Activated naive CD8-positive, alpha-beta T cell treated with anti-CD3 and anti-CD28 coated beads, Interleukin-2, amount 10 ng/mL, durations not matched to agents 7 days and 5 days (primary cell): ENCODE measurements around the gene PHEX. TPM values are rescaled to one million over a fixed set of nuclear protein-coding genes. Genes with fewer than 3 reads are reported as not detected.

Experiments
- ATAC-seq: fragments of 150-1000 bp; cut with Tn5 transposase; one replicate; pipeline ENCODE4 v1.10.0; 2021; ENCODE audit warnings: low read depth, moderate library complexity
- POLR2A ChIA-PET: fragments of 350-600 bp; sonication (Branson Sonifier 250); formaldehyde crosslinking; loops from one replicate; lab custom pipeline; 2021; ENCODE audit warnings: antibody characterized with exemption; lab: Charles Lee
- DNase-seq: peaks from one replicate; pipeline ENCODE4 v3.0.0; 2021
- H3K27ac Mint-ChIP-seq: one replicate; pipeline ENCODE4 v1.8.0; 2022; ENCODE audit warnings: mild to moderate bottlenecking, mixed read lengths
- H3K27me3 Mint-ChIP-seq: one replicate; pipeline ENCODE4 v1.8.0; 2022; ENCODE audit warnings: mild to moderate bottlenecking, moderate library complexity, mixed read lengths
- H3K36me3 Mint-ChIP-seq: one replicate; pipeline ENCODE4 v1.8.0; 2021; ENCODE audit warnings: mild to moderate bottlenecking, mixed read lengths
- H3K4me1 Mint-ChIP-seq: one replicate; pipeline ENCODE4 v1.8.0; 2021; ENCODE audit warnings: mixed read lengths
- H3K4me3 Mint-ChIP-seq: one replicate; pipeline ENCODE4 v1.8.0; 2022; ENCODE audit warnings: mild to moderate bottlenecking, moderate library complexity, mixed read lengths
- H3K9me3 Mint-ChIP-seq: one replicate; pipeline ENCODE4 v1.8.0; 2021; ENCODE audit warnings: mixed read lengths
- total RNA-seq, 2 experiments: library from RNA; stranded (reverse); gene quantifications; one replicate each; pipeline ENCODE4 v1.2.3, GENCODE V29; 2021

The PHEX gene
- total RNA-seq, 2 experiments from 2014 or later = 0.23 to 0.55 TPM

GRCh38 chrX:22159071-22159470 lies 126.9 kb downstream of the PHEX start:
- no peaks in the 10 kb centered on the region for H3K9me3 Mint-ChIP-seq
- no peak overlapping the region for H3K4me3 Mint-ChIP-seq
- H3K4me1 Mint-ChIP-seq = no peaks in the 10 kb centered on the region
- no peaks in the 10 kb centered on the region for H3K36me3 Mint-ChIP-seq
- DNase-seq (no peak), ATAC-seq (no peak)
- H3K27me3 Mint-ChIP-seq = peaks cover 2% of the 10 kb centered on the region
- POLR2A ChIA-PET = interaction anchor here (0.6 kb wide), 1 partner anchor 537 kb away, joined by 3 read pairs; no protein-coding TSS in a partner anchor
- H3K27ac Mint-ChIP-seq = no peak overlapping the region

- Mint-ChIP-seq H3K4me1 (no peaks in the 10 kb centered on the region), H3K27ac (no peak overlapping the region), H3K36me3 (peaks cover 2% of the 10 kb centered on the region), H3K27me3 (peaks cover 2% of the 10 kb centered on the region), H3K4me3 (no peak overlapping the region), H3K9me3 (no peaks in the 10 kb centered on the region)
- DNase-seq = no peak
- POLR2A ChIA-PET = no interaction called here
- ATAC-seq = no peak
Measured at GRCh38 chrX:22163326-22163725, 131.2 kb downstream of the PHEX start.

- H3K36me3 Mint-ChIP-seq = peaks cover 2% of the 10 kb centered on the region
- no peak for ATAC-seq
- H3K27me3 Mint-ChIP-seq = no peaks in the 10 kb centered on the region
- no peak for DNase-seq
- H3K9me3 Mint-ChIP-seq = no peaks in the 10 kb centered on the region
- no peak overlapping the region for H3K27ac Mint-ChIP-seq
- no peak overlapping the region for H3K4me3 Mint-ChIP-seq
- no peaks in the 10 kb centered on the region for H3K4me1 Mint-ChIP-seq
- POLR2A ChIA-PET = no interaction called here
Measured at GRCh38 chrX:22164770-22165388, 132.8 kb downstream of the PHEX start.

GRCh38 chrX:22165732-22166457 lies 133.8 kb downstream of the PHEX start:
- ATAC-seq = no peak
- Mint-ChIP-seq H3K4me3 (no peak overlapping the region), H3K4me1 (no peaks in the 10 kb centered on the region), H3K27me3 (no peaks in the 10 kb centered on the region), H3K9me3 (no peaks in the 10 kb centered on the region), H3K27ac (no peak overlapping the region), H3K36me3 (peaks cover 2% of the 10 kb centered on the region)
- no peak for DNase-seq
- POLR2A ChIA-PET = no interaction called here

- ATAC-seq (no peak), DNase-seq (no peak)
- H3K4me3 Mint-ChIP-seq = no peak overlapping the region
Measured at GRCh38 chrX:22171287-22172060, 139.3 kb downstream of the PHEX start.

GRCh38 chrX:22173966-22174365 lies 141.8 kb downstream of the PHEX start:
- ATAC-seq (no peak), DNase-seq (no peak)
- Mint-ChIP-seq H3K36me3 (no peaks in the 10 kb centered on the region), H3K27me3 (no peaks in the 10 kb centered on the region), H3K27ac (no peak overlapping the region), H3K4me1 (no peaks in the 10 kb centered on the region), H3K4me3 (no peak overlapping the region), H3K9me3 (no peaks in the 10 kb centered on the region)
- POLR2A ChIA-PET = no interaction called here

More at GRCh38 chrX:22171287-22172060, 139.3 kb downstream of the PHEX start:
- Mint-ChIP-seq H3K27ac (no peak overlapping the region), H3K9me3 (no peaks in the 10 kb centered on the region), H3K36me3 (peaks cover 2% of the 10 kb centered on the region), H3K4me1 (no peaks in the 10 kb centered on the region), H3K27me3 (no peaks in the 10 kb centered on the region)
- POLR2A ChIA-PET = no interaction called here

- no peaks in the 10 kb centered on the region for H3K27me3 Mint-ChIP-seq
- POLR2A ChIA-PET = no interaction called here
- H3K4me3 Mint-ChIP-seq = no peak overlapping the region
- no peak overlapping the region for H3K27ac Mint-ChIP-seq
- no peaks in the 10 kb centered on the region for H3K9me3 Mint-ChIP-seq
- ATAC-seq (no peak), DNase-seq (no peak)
- H3K4me1 Mint-ChIP-seq = no peaks in the 10 kb centered on the region
- H3K36me3 Mint-ChIP-seq = no peaks in the 10 kb centered on the region
Measured at GRCh38 chrX:22177950-22178515, 145.9 kb downstream of the PHEX start.

- ATAC-seq (no peak), DNase-seq (no peak)
- Mint-ChIP-seq H3K27ac (no peak overlapping the region), H3K4me1 (no peaks in the 10 kb centered on the region), H3K36me3 (no peaks in the 10 kb centered on the region), H3K27me3 (no peaks in the 10 kb centered on the region), H3K4me3 (no peak overlapping the region), H3K9me3 (no peaks in the 10 kb centered on the region)
- POLR2A ChIA-PET = no interaction called here
Measured at GRCh38 chrX:22184096-22184495, 152.0 kb downstream of the PHEX start.

- Mint-ChIP-seq H3K4me3 (no peak overlapping the region), H3K9me3 (no peaks in the 10 kb centered on the region), H3K27me3 (no peaks in the 10 kb centered on the region), H3K27ac (no peak overlapping the region), H3K4me1 (no peaks in the 10 kb centered on the region), H3K36me3 (no peaks in the 10 kb centered on the region)
- DNase-seq (no peak), ATAC-seq (no peak)
- POLR2A ChIA-PET = no interaction called here
Measured at GRCh38 chrX:22186165-22186564, 154.0 kb downstream of the PHEX start.

GRCh38 chrX:22192419-22193060 lies 160.4 kb downstream of the PHEX start:
- Mint-ChIP-seq H3K27me3 (no peaks in the 10 kb centered on the region), H3K4me3 (peak overlapping the region; percentile 54), H3K4me1 (peaks cover 5% of the 10 kb centered on the region), H3K27ac (no peak overlapping the region), H3K36me3 (no peaks in the 10 kb centered on the region), H3K9me3 (no peaks in the 10 kb centered on the region)
- POLR2A ChIA-PET = no interaction called here
- DNase-seq (peak; percentile 52), ATAC-seq (no peak)

- DNase-seq = no peak
- peaks cover 5% of the 10 kb centered on the region for H3K4me1 Mint-ChIP-seq
- no peaks in the 10 kb centered on the region for H3K36me3 Mint-ChIP-seq
- H3K27me3 Mint-ChIP-seq = no peaks in the 10 kb centered on the region
- H3K27ac Mint-ChIP-seq = no peak overlapping the region
- ATAC-seq = no peak
- POLR2A ChIA-PET = no interaction called here
- H3K9me3 Mint-ChIP-seq = no peaks in the 10 kb centered on the region
- H3K4me3 Mint-ChIP-seq = no peak overlapping the region
Measured at GRCh38 chrX:22193851-22194659, 161.9 kb downstream of the PHEX start.

GRCh38 chrX:22194660-22194945 lies 162.5 kb downstream of the PHEX start:
- Mint-ChIP-seq H3K36me3 (no peaks in the 10 kb centered on the region), H3K27me3 (no peaks in the 10 kb centered on the region), H3K9me3 (no peaks in the 10 kb centered on the region), H3K4me3 (no peak overlapping the region), H3K27ac (no peak overlapping the region), H3K4me1 (peaks cover 5% of the 10 kb centered on the region)
- DNase-seq (no peak), ATAC-seq (no peak)
- POLR2A ChIA-PET = no interaction called here

- no peaks in the 10 kb centered on the region for H3K9me3 Mint-ChIP-seq
- H3K27ac Mint-ChIP-seq = no peak overlapping the region
- H3K27me3 Mint-ChIP-seq = no peaks in the 10 kb centered on the region
- POLR2A ChIA-PET = no interaction called here
- H3K4me3 Mint-ChIP-seq = no peak overlapping the region
- H3K36me3 Mint-ChIP-seq = no peaks in the 10 kb centered on the region
- H3K4me1 Mint-ChIP-seq = peaks cover 5% of the 10 kb centered on the region
- no peak for ATAC-seq
- no peak for DNase-seq
Measured at GRCh38 chrX:22196149-22196548, 164.0 kb downstream of the PHEX start.
